Liver (tissue), 9 donors: ENCODE results near the gene AOPEP. TPM values are rescaled to one million over a fixed set of nuclear protein-coding genes. Genes with fewer than 3 reads are reported as not detected.

Experiments
- DNase-seq: peaks from one replicate; pipeline ENCODE4 v3.0.0-alpha.2; 2017; ENCODE audit warnings: low spot score
- H3K27ac ChIP-seq, 2 donors: one replicate each; pipeline ENCODE4 v1.7.0; 2013; ENCODE audit warnings: inconsistent platforms in 2 of 2, low read length in 2 of 2, control low read depth in 1 of 2, low read depth in 1 of 2, mild to moderate bottlenecking in 1 of 2
- H3K27me3 ChIP-seq, 4 donors: one replicate each; pipeline versions ENCODE4 v1.6.1 to v1.7.0; 2013; ENCODE audit warnings: low read length in 3 of 4, inconsistent platforms in 1 of 4, mild to moderate bottlenecking in 1 of 4, moderate library complexity in 1 of 4; ENCODE audit not compliant: control insufficient read depth in 4 of 4, insufficient read depth in 4 of 4
- H3K36me3 ChIP-seq, 4 donors: one replicate each; pipeline versions ENCODE4 v1.6.1 to v1.7.0; 2013; ENCODE audit warnings: low read length in 3 of 4, mild to moderate bottlenecking in 3 of 4, low read depth in 1 of 4, moderate library complexity in 1 of 4; ENCODE audit not compliant: control insufficient read depth in 4 of 4, insufficient read depth in 3 of 4
- H3K4me1 ChIP-seq, 4 donors: one replicate each; pipeline versions ENCODE4 v1.6.1 to v1.7.0; 2013; ENCODE audit warnings: low read length in 3 of 4, mild to moderate bottlenecking in 3 of 4, moderate library complexity in 1 of 4; ENCODE audit not compliant: control insufficient read depth in 4 of 4, insufficient read depth in 4 of 4
- H3K4me3 ChIP-seq, 3 donors: one replicate each; pipeline versions ENCODE4 v1.6.1 to v1.7.0; 2013; ENCODE audit warnings: low read length in 3 of 3, control low read depth in 1 of 3, low read depth in 1 of 3, mild to moderate bottlenecking in 1 of 3
- H3K9ac ChIP-seq, 2 donors: one replicate each; pipeline ENCODE4 v1.7.0; 2013; ENCODE audit warnings: low read length in 2 of 2, mild to moderate bottlenecking in 2 of 2, moderate library complexity in 2 of 2, control low read depth in 1 of 2, low read depth in 1 of 2
- H3K9me3 ChIP-seq, 4 donors: one replicate each; pipeline versions ENCODE4 v1.6.1 to v1.7.0; 2013; ENCODE audit warnings: low read length in 3 of 4; ENCODE audit not compliant: control insufficient read depth in 4 of 4
- ATF3 ChIP-seq: IDR thresholded peaks from 2 replicates; pipeline ENCODE4 v1.6.1; 2016; ENCODE audit warnings: antibody characterized with exemption
- CTCF ChIP-seq: fragments of 150-350 bp; IDR thresholded peaks from 2 replicates; pipeline ENCODE4 v1.5.1; 2017; ENCODE audit warnings: improper control_type of control experiment, low read depth, low read length; ENCODE audit not compliant: missing input control
- EGR1 ChIP-seq, 2 donors: IDR thresholded peaks; 2 replicates each; pipeline ENCODE4 v1.6.1; 2016 to 2018; ENCODE audit warnings: antibody characterized with exemption in 2 of 2, low read depth in 2 of 2
- FOXA1 ChIP-seq: IDR thresholded peaks from 2 replicates; pipeline ENCODE4 v1.6.1; 2016; ENCODE audit warnings: antibody characterized with exemption
- FOXA2 ChIP-seq: IDR thresholded peaks from 2 replicates; pipeline ENCODE4 v1.6.1; 2016; ENCODE audit warnings: antibody characterized with exemption
- GABPA ChIP-seq, 2 donors: IDR thresholded peaks in 1 of 2; conservative IDR thresholded peaks in 1 of 2; 2 replicates each; pipeline ENCODE4 v1.6.1; 2016; ENCODE audit warnings: antibody characterized with exemption in 2 of 2, mild to moderate bottlenecking in 1 of 2, moderate library complexity in 1 of 2
- HNF4A ChIP-seq, 2 donors: conservative IDR thresholded peaks; 2 replicates each; pipeline ENCODE4 v1.6.1; 2016; ENCODE audit warnings: antibody characterized with exemption in 2 of 2, mild to moderate bottlenecking in 2 of 2
- HNF4G ChIP-seq: IDR thresholded peaks from 2 replicates; pipeline ENCODE4 v1.6.1; 2016; ENCODE audit warnings: antibody characterized with exemption
- JUND ChIP-seq, 2 donors: IDR thresholded peaks; 2 replicates each; pipeline ENCODE4 v1.6.1; 2016; ENCODE audit warnings: antibody characterized with exemption in 2 of 2
- MAX ChIP-seq: IDR thresholded peaks from 2 replicates; pipeline ENCODE4 v1.6.1; 2016; ENCODE audit warnings: antibody characterized with exemption
- NR2F2 ChIP-seq: IDR thresholded peaks from 2 replicates; pipeline ENCODE4 v1.6.1; 2016; ENCODE audit warnings: antibody characterized with exemption
- RAD21 ChIP-seq, 2 donors: IDR thresholded peaks; 2 replicates each; pipeline ENCODE4 v1.6.1; 2016; ENCODE audit warnings: antibody characterized with exemption in 2 of 2, mild to moderate bottlenecking in 2 of 2
- REST ChIP-seq: IDR thresholded peaks from 2 replicates; pipeline ENCODE4 v1.6.1; 2016; ENCODE audit warnings: antibody characterized with exemption, mild to moderate bottlenecking
- RXRA ChIP-seq, 2 donors: IDR thresholded peaks; 2 replicates each; pipeline ENCODE4 v1.6.1; 2017 to 2018; ENCODE audit warnings: antibody characterized with exemption in 2 of 2, mild to moderate bottlenecking in 1 of 2
- SP1 ChIP-seq: IDR thresholded peaks from 2 replicates; pipeline ENCODE4 v1.6.1; 2018; ENCODE audit warnings: antibody characterized with exemption, mild to moderate bottlenecking
- TAF1 ChIP-seq: conservative IDR thresholded peaks from 2 replicates; pipeline ENCODE4 v1.6.1; 2016; ENCODE audit warnings: antibody characterized with exemption, mild to moderate bottlenecking
- YY1 ChIP-seq: IDR thresholded peaks from 2 replicates; pipeline ENCODE4 v1.6.1; 2016; ENCODE audit warnings: antibody characterized with exemption, mild to moderate bottlenecking
- ZBTB33 ChIP-seq: IDR thresholded peaks from 2 replicates; pipeline ENCODE4 v1.6.1; 2016; ENCODE audit warnings: antibody characterized with exemption
- WGBS: extraction: QIAGEN DNeasy Blood & Tissue Kit; methylation state at CpG from one replicate; pipeline ENCODE4 v1.1.7; 2013; 5-methylcytosine and 5-hydroxymethylcytosine counted together
- polyA plus RNA-seq, 2 donors: library from polyadenylated mRNA; stranded (reverse) in 1 of 2; unstranded in 1 of 2; fragments of 200-250 nt in 1 of 2; fragments of >200 nt in 1 of 2; fragmentation: Nextera tagmentation in 1 of 2; extraction: Ambion mirVana in 1 of 2; gene quantifications; one replicate each; pipeline versions ENCODE4 v1.2.1 to v1.2.3, GENCODE V29; 2013 to 2015
- total RNA-seq, 2 donors: library from RNA; depleted of rRNA; stranded (reverse); fragments of >200 nt; gene quantifications; one replicate each; pipeline ENCODE4 v1.2.3, GENCODE V29; 2014
- donor health status: healthy.
- donor health status: healthy.
- donor health status: healthy.
- donor health status: healthy.
- donor health status: healthy.

Gene AOPEP
- total and polyA plus RNA-seq, 4 donors = 22.2 to 77.1 (median 34.8) TPM

- TF ChIP-seq RXRA (IDR thresholded peaks at IDR 0.05) (peak in 1 of 2 donors; percentile 76), RAD21 (IDR thresholded peaks at IDR 0.05) (peak; percentile 38 to 53), EGR1 (IDR thresholded peaks at IDR 0.05; ENCODE audit: low read depth in 2 of 2) (peak in 1 of 2 donors; percentile 22), SP1 (peak; percentile 25), GABPA (IDR thresholded peaks at IDR 0.05 in 1 of 2, conservative IDR thresholded peaks at IDR 0.05 in 1 of 2) (peak in 1 of 2 donors; percentile 15), FOXA1 (no peak), JUND (IDR thresholded peaks at IDR 0.05) (peak in 1 of 2 donors; percentile 54), HNF4A (conservative IDR thresholded peaks at IDR 0.05) (peak; percentile 67 to 81), MAX (no peak), CTCF (no peak)
Observed at GRCh38 chr9:95008151-95008771, 281.8 kb downstream of the AOPEP start (continued).

- DNase-seq = no peak
- Histone ChIP-seq H3K36me3 (peaks cover 3 to 33% (median 17%) of the 10 kb centered on the region in 4 donors), H3K4me1 (peaks cover 6 to 36% (median 16%) of the 10 kb centered on the region in 4 donors), H3K27ac (peak overlapping the region; percentile 10 to 54), H3K9ac (no peak overlapping the region), H3K9me3 (no peaks in the 10 kb centered on the region), H3K4me3 (no peak overlapping the region), H3K27me3 (no peaks in the 10 kb centered on the region)
- 93% methylated on average over 5 of the region's 5 CpGs for WGBS
- no peak for TF ChIP-seq RAD21 (IDR thresholded peaks at IDR 0.05)
- TF ChIP-seq GABPA (IDR thresholded peaks at IDR 0.05 in 1 of 2, conservative IDR thresholded peaks at IDR 0.05 in 1 of 2) = no peak
- TF ChIP-seq YY1 = no peak
- no peak for TF ChIP-seq HNF4A (conservative IDR thresholded peaks at IDR 0.05)
- TF ChIP-seq REST = no peak
- TF ChIP-seq ZBTB33 = no peak
- TF ChIP-seq NR2F2 = no peak
- TF ChIP-seq ATF3 = no peak
- TF ChIP-seq FOXA2 = no peak
- no peak for TF ChIP-seq SP1
- TF ChIP-seq MAX = no peak
- TF ChIP-seq FOXA1 = no peak
- TF ChIP-seq EGR1 (IDR thresholded peaks at IDR 0.05; ENCODE audit: low read depth in 2 of 2) = no peak
- TF ChIP-seq HNF4G = no peak
- TF ChIP-seq CTCF = no peak
- TF ChIP-seq JUND (IDR thresholded peaks at IDR 0.05) = no peak
- TF ChIP-seq RXRA (IDR thresholded peaks at IDR 0.05) = no peak
- no peak for TF ChIP-seq TAF1
Observed at GRCh38 chr9:95009459-95009858, 283.0 kb downstream of the AOPEP start.
